ENCODE measurements around the gene TRPM8.

- no peak for TF ChIP-seq ISL1 (CRISPR knock-in tag; IDR thresholded peaks at IDR 0.05)
- TF ChIP-seq ZC3H10 (CRISPR knock-in tag; IDR thresholded peaks at IDR 0.05): no peak
- TF ChIP-seq ZFP3 (CRISPR knock-in tag; IDR thresholded peaks at IDR 0.05): no peak
- TF ChIP-seq BACH2 (CRISPR knock-in tag; IDR thresholded peaks at IDR 0.05; ENCODE audit: borderline replicate concordance): no peak
- no peak for TF ChIP-seq TSHZ2 (CRISPR knock-in tag; IDR thresholded peaks at IDR 0.05)
- no peak for TF ChIP-seq RARB (CRISPR knock-in tag; IDR thresholded peaks at IDR 0.05)
- TF ChIP-seq TCF4 (CRISPR knock-in tag; IDR thresholded peaks at IDR 0.05; ENCODE audit: borderline replicate concordance): no peak
- no peak for TF ChIP-seq OSR1 (CRISPR knock-in tag; IDR thresholded peaks at IDR 0.05)
- no peak for TF ChIP-seq ZNF70 (CRISPR knock-in tag; IDR thresholded peaks at IDR 0.05)
- TF ChIP-seq ZFP30 (CRISPR knock-in tag; IDR thresholded peaks at IDR 0.05): no peak
- TF ChIP-seq PATZ1 (CRISPR knock-in tag; IDR thresholded peaks at IDR 0.05; ENCODE audit: borderline replicate concordance): no peak
- no peak for TF ChIP-seq SNAI2 (CRISPR knock-in tag; IDR thresholded peaks at IDR 0.05)
Observed at GRCh38 chr2:233965032-233965603, 47.9 kb downstream of the TRPM8 start.
